Measurements from ENCODE around the gene PPP1R12B. TPM values are rescaled to one million over a fixed set of nuclear protein-coding genes. Genes with fewer than 3 reads are reported as not detected.
"Not testable (repeated sequence)": the region's sequence is repeated elsewhere in the genome, so short reads cannot be mapped to it uniquely, and the experiment has no call there.

PPP1R12B gene
- total and polyA plus RNA-seq, 4 donors = 31.1 to 47.0 (median 39.2) TPM

DNA sequence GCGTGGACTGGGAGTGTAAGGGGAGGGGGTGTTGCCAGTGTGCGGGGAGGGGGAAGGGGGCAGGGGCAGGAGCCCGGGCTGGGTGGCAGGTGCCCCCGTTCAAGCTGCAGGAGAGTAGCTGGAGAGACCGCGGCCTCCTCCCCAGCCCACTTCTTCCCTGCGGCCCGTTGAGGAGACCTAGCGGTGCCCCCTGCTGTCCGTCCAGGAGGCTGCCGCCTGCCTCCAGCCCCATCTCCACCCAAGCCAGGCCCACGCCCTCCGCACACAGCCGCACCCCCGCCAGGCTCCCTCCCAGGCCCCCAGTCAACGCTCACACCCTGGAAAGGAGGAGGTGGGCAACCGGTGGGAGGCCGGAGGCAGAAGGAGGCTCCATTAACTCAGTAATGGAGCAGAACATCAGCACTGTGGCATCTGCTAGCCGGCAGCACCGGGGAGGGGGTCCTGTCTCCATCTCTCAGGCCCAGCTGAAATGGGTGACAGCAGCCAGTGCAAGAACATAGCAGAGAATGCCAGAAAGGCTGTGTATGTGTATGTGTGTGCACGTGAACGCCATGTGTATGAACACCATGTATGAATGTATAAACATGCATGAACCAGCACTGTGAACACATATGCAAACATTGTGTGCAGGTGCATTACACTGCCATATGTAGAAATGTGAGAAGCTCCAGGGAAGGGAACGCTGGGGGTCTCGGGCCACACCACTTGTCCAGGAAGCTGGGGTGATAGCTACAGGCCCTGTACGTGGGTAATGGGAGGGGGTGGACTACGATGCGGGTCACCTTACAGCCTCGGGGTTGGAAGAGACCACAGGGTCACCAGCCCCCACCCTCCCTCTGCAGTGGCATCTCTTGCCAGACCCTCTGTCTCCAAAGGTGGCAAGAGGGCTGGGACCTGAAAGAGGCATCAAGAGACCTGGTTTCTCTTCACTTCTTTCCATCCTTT lies 277.2 kb downstream of the PPP1R12B start:
- H3K4me1 ChIP-seq (ENCODE audit: control insufficient read depth, insufficient read depth, low read length) = peaks cover 20% of the 10 kb centered on the region
- DNase-seq (ENCODE audit: low read depth in 4 of 6, low spot score in 6 of 6) = peak in 2 of 6 donors; percentile 61 to 77
- H3K27ac ChIP-seq (ENCODE audit: low read depth, low read length) = no peak overlapping the region
- no peaks in the 10 kb centered on the region for H3K27me3 ChIP-seq (ENCODE audit: control insufficient read depth, insufficient read depth, low read length)
- no peak overlapping the region for H3K4me3 ChIP-seq (ENCODE audit: low read depth, low read length)
- H3K9me3 ChIP-seq (ENCODE audit: control insufficient read depth, insufficient read depth, low read length) = no peaks in the 10 kb centered on the region
- WGBS (ENCODE audit: insufficient coverage) = 22% methylated on average over 8 of the region's 28 CpGs
- H3K36me3 ChIP-seq (ENCODE audit: control insufficient read depth, insufficient read depth, low read length) = peaks cover 3% of the 10 kb centered on the region

DNA sequence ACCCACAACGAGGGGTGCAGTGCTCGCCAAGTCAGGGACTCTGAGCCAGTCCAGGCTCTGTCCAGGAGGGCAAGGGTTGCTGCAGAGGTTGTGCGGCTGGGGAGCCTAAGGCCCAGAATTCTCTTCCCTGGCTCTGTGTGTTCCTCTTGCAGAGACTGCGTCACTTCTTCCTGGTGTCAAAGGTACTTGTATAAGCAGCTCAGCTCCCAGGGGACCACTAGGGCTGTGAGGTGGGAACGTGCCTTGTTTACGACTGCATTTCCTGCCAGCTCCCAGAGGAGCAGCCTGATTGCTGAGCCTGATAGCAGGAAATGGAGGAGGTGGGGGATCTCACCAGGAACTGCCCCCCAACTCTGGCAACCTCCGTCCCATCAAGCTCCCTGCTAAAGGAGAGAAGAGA lies 278.5 kb downstream of the PPP1R12B start:
- H3K4me1 ChIP-seq (ENCODE audit: control insufficient read depth, insufficient read depth, low read length) = peaks cover 27% of the 10 kb centered on the region
- H3K4me3 ChIP-seq (ENCODE audit: low read depth, low read length); H3K36me3 ChIP-seq (ENCODE audit: control insufficient read depth, insufficient read depth, low read length); H3K27me3 ChIP-seq (ENCODE audit: control insufficient read depth, insufficient read depth, low read length); H3K9me3 ChIP-seq (ENCODE audit: control insufficient read depth, insufficient read depth, low read length); H3K27ac ChIP-seq (ENCODE audit: low read depth, low read length): not testable (repeated sequence)
- peak in 1 of 6 donors; percentile 72 for DNase-seq (ENCODE audit: low read depth in 4 of 6, low spot score in 6 of 6)
- 58% methylated on average over 6 of the region's 7 CpGs for WGBS (ENCODE audit: insufficient coverage)

DNA sequence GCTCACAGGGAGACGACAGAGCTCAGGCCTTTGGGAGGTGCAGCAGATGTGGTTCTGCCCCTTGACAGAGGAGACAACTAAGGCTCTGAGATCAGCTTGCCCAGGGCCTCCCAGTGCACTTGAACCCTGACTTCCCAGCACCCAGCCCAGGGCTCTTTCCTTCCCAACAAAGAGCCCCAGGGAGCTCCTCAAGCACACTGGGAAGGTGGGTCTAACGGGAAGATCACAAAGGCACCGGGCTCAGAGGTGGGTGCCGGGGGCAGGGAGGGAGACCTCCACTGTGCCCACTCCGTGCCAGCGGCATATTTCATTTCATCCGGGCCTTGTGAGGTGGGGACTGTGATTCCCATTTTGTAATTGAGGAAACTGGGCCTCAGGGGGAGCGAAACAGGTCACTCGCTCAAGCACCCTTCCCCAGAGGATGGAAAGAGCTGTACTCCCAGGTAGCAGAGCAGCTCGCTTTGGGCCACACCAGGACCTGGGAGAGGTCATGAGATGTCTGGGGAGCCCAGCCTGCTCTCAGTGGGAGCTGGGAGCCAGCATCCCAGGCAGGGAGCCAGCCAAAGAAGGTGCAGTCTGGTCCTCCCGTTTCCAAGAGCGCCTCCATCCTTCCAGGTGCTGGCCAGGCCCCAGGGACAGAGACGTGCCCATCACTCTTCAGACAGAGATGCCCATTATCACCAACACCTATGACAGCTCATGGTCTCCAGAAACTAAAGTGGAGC lies 279.5 kb downstream of the PPP1R12B start:
- WGBS (ENCODE audit: insufficient coverage) = 91% methylated on average over 12 of the region's 13 CpGs
- no peaks in the 10 kb centered on the region for H3K27me3 ChIP-seq (ENCODE audit: control insufficient read depth, insufficient read depth, low read length)
- peaks cover 3% of the 10 kb centered on the region for H3K36me3 ChIP-seq (ENCODE audit: control insufficient read depth, insufficient read depth, low read length)

DNA sequence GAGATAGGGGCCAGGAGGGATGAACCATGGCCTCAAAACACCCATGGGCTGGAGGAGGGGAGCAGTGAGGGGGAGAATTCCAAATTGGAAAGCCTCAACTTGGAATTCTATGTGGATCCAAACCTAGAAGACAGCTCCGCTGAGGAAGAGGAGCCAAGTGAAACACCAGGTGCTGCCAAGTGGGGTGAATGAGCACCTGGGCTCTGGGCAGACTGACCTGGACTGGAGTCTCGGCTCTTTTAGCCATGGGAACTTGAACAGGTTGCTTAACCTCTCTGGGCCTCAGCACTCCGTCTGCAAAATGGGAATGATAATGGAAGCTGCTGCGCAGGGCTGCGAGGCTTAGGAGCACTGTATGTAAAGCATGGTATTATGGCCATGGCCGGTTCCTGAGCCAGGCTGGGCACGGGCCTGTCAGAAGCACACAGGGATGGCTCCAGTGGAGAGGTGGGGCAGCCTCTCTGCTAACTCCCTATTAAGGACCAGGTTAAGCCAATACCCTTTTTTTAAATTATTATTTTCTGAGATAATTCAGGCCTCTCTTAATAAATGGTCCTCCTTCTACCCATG lies 280.2 kb downstream of the PPP1R12B start:
- Histone ChIP-seq H3K27me3 (ENCODE audit: control insufficient read depth, insufficient read depth, low read length) (no peaks in the 10 kb centered on the region), H3K4me1 (ENCODE audit: control insufficient read depth, insufficient read depth, low read length) (peaks cover 17% of the 10 kb centered on the region), H3K36me3 (ENCODE audit: control insufficient read depth, insufficient read depth, low read length) (peaks cover 3% of the 10 kb centered on the region), H3K9me3 (ENCODE audit: control insufficient read depth, insufficient read depth, low read length) (no peaks in the 10 kb centered on the region), H3K4me3 (ENCODE audit: low read depth, low read length) (no peak overlapping the region), H3K27ac (ENCODE audit: low read depth, low read length) (no peak overlapping the region)
- no peak for DNase-seq (ENCODE audit: low read depth in 4 of 6, low spot score in 6 of 6)
- 83% methylated on average over 6 of the region's 7 CpGs for WGBS (ENCODE audit: insufficient coverage)

More for the DNA sequence above, 279.5 kb downstream of the PPP1R12B start:
- Histone ChIP-seq H3K4me3 (ENCODE audit: low read depth, low read length) (no peak overlapping the region), H3K27ac (ENCODE audit: low read depth, low read length) (no peak overlapping the region), H3K4me1 (ENCODE audit: control insufficient read depth, insufficient read depth, low read length) (peaks cover 24% of the 10 kb centered on the region), H3K9me3 (ENCODE audit: control insufficient read depth, insufficient read depth, low read length) (no peaks in the 10 kb centered on the region)
- no peak for DNase-seq (ENCODE audit: low read depth in 4 of 6, low spot score in 6 of 6)

DNA sequence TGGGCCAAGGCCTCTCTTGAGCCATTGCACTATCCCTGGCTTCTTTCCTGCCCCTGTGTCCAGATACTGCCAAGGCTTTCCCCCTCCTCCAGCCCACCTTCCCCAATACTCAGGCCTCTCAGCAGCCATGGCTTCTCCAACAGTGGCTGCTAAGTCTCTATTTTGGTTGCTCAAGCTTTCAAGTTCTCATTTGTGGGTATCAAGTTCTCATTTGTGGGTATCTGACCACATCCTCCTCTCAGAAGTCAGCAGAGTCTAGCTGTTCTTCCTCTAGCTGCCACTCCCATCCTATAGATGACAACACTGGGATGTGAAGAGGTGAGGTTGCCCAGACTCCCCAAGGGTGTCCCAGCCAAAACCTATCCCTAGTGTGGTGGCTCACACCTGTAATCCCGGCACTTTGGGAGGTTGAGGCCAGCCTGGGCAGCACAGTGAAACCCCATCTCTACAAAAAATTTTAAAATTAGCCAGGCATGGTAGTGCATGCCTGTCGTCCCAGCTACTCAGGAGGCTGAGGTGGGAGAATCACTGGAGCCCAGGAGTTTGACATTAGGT lies 280.8 kb downstream of the PPP1R12B start:
- peaks cover 16% of the 10 kb centered on the region for H3K4me1 ChIP-seq (ENCODE audit: control insufficient read depth, insufficient read depth, low read length)
- H3K4me3 ChIP-seq (ENCODE audit: low read depth, low read length); H3K9me3 ChIP-seq (ENCODE audit: control insufficient read depth, insufficient read depth, low read length); H3K27me3 ChIP-seq (ENCODE audit: control insufficient read depth, insufficient read depth, low read length); DNase-seq (ENCODE audit: low read depth in 4 of 6, low spot score in 6 of 6); H3K27ac ChIP-seq (ENCODE audit: low read depth, low read length); H3K36me3 ChIP-seq (ENCODE audit: control insufficient read depth, insufficient read depth, low read length): not testable (repeated sequence)
- no CpG with 5 or more reads among the region's 2 CpGs for WGBS (ENCODE audit: insufficient coverage)

DNA sequence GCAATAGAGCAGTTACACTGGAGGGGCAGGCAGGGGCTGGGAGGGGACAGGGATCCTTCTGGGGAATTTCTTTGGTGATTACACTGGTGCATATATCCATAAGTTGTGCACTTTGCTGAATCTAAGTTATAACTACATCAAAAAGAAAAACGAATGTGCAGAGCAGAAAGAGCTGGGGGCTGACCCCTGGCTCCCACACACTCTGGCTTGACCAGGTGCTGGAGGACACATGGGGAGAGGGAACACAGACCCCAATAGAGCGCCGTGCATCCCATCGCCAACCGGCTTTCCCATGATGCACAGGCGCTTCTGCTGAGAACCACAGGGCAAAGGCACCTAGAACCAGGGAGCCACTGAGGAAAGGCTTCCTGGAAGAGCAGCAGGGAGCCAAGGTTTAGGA lies 281.6 kb downstream of the PPP1R12B start:
- not testable (repeated sequence) for H3K9me3 ChIP-seq (ENCODE audit: control insufficient read depth, insufficient read depth, low read length); H3K36me3 ChIP-seq (ENCODE audit: control insufficient read depth, insufficient read depth, low read length); DNase-seq (ENCODE audit: low read depth in 4 of 6, low spot score in 6 of 6); H3K27ac ChIP-seq (ENCODE audit: low read depth, low read length); H3K4me3 ChIP-seq (ENCODE audit: low read depth, low read length); H3K27me3 ChIP-seq (ENCODE audit: control insufficient read depth, insufficient read depth, low read length)
- peaks cover 16% of the 10 kb centered on the region for H3K4me1 ChIP-seq (ENCODE audit: control insufficient read depth, insufficient read depth, low read length)
- 87% methylated on average over 3 of the region's 6 CpGs for WGBS (ENCODE audit: insufficient coverage)

DNA sequence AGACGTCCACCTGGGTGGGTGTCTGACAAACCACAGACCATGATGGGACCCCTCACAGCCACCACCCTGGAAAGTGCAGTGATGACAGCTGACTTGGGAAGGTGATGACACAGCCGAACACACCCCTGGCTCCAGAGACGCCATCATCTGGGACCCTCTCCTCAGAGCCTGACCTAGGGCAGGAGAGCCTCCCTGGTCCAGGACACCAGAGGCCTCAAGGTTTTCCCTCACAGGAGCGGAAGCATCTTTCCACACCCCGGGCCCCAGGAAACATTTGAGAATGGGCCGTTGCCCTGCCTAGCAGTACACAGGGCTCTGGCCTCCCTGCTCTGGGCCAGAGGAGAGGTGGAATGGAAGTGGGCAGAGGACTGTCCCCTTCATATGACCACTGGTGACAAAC lies 282.0 kb downstream of the PPP1R12B start:
- 91% methylated on average over 3 of the region's 6 CpGs for WGBS (ENCODE audit: insufficient coverage)
- Histone ChIP-seq H3K9me3 (ENCODE audit: control insufficient read depth, insufficient read depth, low read length) (no peaks in the 10 kb centered on the region), H3K27ac (ENCODE audit: low read depth, low read length) (no peak overlapping the region), H3K4me3 (ENCODE audit: low read depth, low read length) (no peak overlapping the region), H3K4me1 (ENCODE audit: control insufficient read depth, insufficient read depth, low read length) (peaks cover 14% of the 10 kb centered on the region), H3K27me3 (ENCODE audit: control insufficient read depth, insufficient read depth, low read length) (no peaks in the 10 kb centered on the region), H3K36me3 (ENCODE audit: control insufficient read depth, insufficient read depth, low read length) (no peaks in the 10 kb centered on the region)
- DNase-seq (ENCODE audit: low read depth in 4 of 6, low spot score in 6 of 6) = no peak

DNA sequence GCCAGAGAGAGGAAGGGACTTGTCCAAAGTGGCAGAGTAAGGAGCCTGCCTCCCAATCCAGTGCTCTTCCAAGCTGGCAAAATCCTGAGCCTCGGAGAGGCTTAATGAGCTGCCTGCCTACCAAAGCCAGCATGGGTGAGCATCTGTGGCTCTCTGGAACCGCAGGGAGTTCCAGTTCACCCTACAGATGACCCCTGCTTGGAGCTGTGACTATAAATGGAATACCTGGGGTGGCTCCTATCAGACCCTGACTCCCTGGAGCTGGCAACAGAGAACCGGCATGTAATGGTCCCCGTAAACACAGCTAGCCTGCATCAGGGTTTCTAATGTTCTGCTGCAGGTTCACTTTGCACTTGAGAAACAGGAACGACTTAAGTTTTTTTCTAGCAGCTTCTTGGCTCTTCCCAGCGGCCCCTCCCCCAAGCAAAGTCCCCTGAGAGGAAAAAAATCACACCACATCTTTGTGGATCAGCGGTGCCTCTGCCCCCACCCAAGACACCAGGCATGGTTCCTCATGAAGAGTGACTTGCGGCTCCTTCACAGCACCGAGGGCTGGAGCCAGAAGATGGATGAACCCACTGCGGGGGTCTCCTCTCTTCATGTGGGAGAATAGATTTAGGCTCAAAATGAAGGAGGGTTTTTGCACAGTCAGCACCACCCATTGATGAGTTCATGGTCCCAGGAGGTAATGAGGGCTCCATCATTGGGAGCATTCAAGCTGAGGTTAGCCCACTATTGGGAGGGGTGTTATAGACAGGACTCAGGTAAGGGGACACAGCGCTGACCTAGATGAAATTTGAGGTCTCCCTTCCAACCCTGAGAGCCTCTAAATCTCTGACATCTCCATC lies 282.8 kb downstream of the PPP1R12B start:
- WGBS (ENCODE audit: insufficient coverage) = 60% methylated on average over 9 of the region's 11 CpGs
- no peak for DNase-seq (ENCODE audit: low read depth in 4 of 6, low spot score in 6 of 6)
- Histone ChIP-seq H3K4me3 (ENCODE audit: low read depth, low read length) (no peak overlapping the region), H3K9me3 (ENCODE audit: control insufficient read depth, insufficient read depth, low read length) (no peaks in the 10 kb centered on the region), H3K27ac (ENCODE audit: low read depth, low read length) (no peak overlapping the region), H3K36me3 (ENCODE audit: control insufficient read depth, insufficient read depth, low read length) (no peaks in the 10 kb centered on the region), H3K27me3 (ENCODE audit: control insufficient read depth, insufficient read depth, low read length) (no peaks in the 10 kb centered on the region), H3K4me1 (ENCODE audit: control insufficient read depth, insufficient read depth, low read length) (peaks cover 7% of the 10 kb centered on the region)

DNA sequence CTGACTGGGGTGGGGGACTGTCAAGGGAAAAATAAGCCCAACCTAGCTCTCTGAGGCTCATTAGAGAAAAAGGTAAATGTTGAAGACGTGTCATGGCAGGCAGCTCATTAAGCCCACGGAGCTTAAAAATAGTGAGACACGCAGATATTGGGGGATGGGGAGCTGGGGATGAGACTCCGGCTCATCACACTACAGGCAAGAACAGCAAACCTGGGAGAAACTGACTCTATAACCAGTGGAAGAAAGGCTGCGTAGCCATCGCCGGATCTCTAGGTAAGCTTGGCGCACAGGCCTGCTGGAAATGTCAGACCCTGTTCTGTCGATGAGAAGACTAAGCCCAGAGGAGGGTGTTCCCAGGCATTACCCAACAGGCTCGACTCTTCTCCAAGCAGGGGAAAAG lies 283.7 kb downstream of the PPP1R12B start:
- Histone ChIP-seq H3K9me3 (ENCODE audit: control insufficient read depth, insufficient read depth, low read length) (no peaks in the 10 kb centered on the region), H3K4me1 (ENCODE audit: control insufficient read depth, insufficient read depth, low read length) (peaks cover 10% of the 10 kb centered on the region), H3K27me3 (ENCODE audit: control insufficient read depth, insufficient read depth, low read length) (no peaks in the 10 kb centered on the region), H3K36me3 (ENCODE audit: control insufficient read depth, insufficient read depth, low read length) (no peaks in the 10 kb centered on the region), H3K27ac (ENCODE audit: low read depth, low read length) (no peak overlapping the region), H3K4me3 (ENCODE audit: low read depth, low read length) (no peak overlapping the region)
- no peak for DNase-seq (ENCODE audit: low read depth in 4 of 6, low spot score in 6 of 6)
- 83% methylated on average over 10 of the region's 10 CpGs for WGBS (ENCODE audit: insufficient coverage)
